Mammary epithelial cell (primary cell): ENCODE measurements around the gene ZKSCAN3.

Source experiments
- EZH2 ChIP-seq: IDR thresholded peaks from 2 replicates; pipeline ENCODE4 v1.6.1; 2012; ENCODE audit warnings: low read length, inconsistent platforms, borderline replicate concordance
- TF ChIP-seq, protein P1 (sequence below), 2 donors: IDR thresholded peaks in 1 of 2; conservative IDR thresholded peaks in 1 of 2; 2 replicates each; pipeline ENCODE4 v1.5.1; 2011 to 2012; ENCODE audit warnings: inconsistent platforms in 2 of 2, low read length in 2 of 2, mild to moderate bottlenecking in 2 of 2, control low read depth in 1 of 2, low read depth in 1 of 2; ENCODE audit not compliant: insufficient read depth in 1 of 2; ENCODE audit errors: extremely low read depth in 1 of 2

GRCh38 chr6:28334286-28335039 is 15.3 kb upstream of the ZKSCAN3 start:
- TF ChIP-seq, protein P1, sequence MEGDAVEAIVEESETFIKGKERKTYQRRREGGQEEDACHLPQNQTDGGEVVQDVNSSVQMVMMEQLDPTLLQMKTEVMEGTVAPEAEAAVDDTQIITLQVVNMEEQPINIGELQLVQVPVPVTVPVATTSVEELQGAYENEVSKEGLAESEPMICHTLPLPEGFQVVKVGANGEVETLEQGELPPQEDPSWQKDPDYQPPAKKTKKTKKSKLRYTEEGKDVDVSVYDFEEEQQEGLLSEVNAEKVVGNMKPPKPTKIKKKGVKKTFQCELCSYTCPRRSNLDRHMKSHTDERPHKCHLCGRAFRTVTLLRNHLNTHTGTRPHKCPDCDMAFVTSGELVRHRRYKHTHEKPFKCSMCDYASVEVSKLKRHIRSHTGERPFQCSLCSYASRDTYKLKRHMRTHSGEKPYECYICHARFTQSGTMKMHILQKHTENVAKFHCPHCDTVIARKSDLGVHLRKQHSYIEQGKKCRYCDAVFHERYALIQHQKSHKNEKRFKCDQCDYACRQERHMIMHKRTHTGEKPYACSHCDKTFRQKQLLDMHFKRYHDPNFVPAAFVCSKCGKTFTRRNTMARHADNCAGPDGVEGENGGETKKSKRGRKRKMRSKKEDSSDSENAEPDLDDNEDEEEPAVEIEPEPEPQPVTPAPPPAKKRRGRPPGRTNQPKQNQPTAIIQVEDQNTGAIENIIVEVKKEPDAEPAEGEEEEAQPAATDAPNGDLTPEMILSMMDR (conservative IDR thresholded peaks at IDR 0.05 in 1 of 2, IDR thresholded peaks at IDR 0.05 in 1 of 2; ENCODE audit: extremely low read depth in 1 of 2, insufficient read depth in 1 of 2, low read depth in 1 of 2, low read length in 2 of 2) = no peak
- no peak for TF ChIP-seq EZH2
